Activated CD4-positive, CD25-positive, alpha-beta regulatory T cell treated with anti-CD3 and anti-CD28 coated beads, Interleukin-2, amount 50 U/mL, for 24 hours (primary cell): ENCODE results near the gene PLEKHF1.

Experiments used
- ATAC-seq, 2 donors: fragments of 150-1000 bp; cut with Tn5 transposase; one replicate each; pipeline ENCODE4 v1.10.0; 2021; ENCODE audit warnings: mild to moderate bottlenecking in 1 of 2, moderate library complexity in 1 of 2

The PLEKHF1 gene

DNA sequence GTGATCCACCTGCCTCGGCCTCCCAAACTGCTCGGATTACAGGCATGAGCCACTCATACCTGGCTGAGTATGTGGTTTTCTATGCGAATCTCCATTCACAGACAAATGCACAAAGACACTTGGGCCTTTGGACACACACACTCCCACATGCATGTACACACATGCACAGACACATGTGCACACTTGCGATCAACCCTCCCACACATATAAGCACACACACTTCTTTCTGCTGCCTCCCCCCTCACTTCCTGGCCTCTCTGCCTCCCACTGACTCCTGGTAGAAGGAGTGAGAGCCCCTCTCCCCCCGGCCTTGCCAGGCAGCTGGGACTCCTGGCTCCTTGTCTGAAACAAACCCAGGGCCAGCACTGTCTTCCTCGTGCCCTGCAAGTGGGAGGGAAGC is 29.3 kb upstream of the PLEKHF1 start:
- ATAC-seq = no peak

DNA sequence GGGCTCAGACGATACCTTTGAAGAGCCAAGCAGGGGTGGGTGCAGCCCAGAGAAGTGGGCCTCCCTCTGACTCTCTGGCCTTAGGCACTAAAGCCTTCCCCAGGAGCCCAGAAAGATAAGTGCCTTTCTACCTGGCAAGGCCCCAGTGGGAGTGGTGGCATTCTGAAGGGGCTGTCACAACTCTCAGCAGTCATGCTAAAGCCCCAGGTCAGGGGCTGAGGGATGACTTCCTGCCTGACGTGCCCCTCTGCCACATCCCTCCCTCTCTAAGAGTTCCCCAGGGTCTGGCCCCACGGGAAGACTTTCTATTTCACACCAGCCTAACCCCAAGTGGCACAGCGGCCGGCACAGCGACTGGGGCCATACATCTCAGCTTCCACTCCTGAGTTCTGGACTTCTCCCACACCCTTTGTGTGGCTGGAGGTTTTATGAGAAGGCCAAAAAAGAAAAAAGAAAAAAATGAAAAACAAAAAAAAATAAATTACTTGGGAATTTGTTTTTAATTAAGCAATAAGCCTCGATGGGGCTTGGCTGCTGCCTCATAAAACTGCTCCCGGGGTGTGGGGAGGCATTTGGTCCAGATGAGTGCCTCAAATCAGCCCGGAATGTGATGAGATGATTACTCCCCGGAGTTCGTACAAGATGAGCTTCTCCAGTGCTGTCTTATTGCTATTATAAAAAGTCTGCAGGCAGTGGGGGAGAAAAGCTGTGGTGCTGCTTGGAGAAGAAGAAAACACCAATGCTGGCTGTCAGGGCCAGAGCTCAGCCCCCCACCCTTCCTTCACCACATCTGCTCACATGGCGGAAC is 28.5 kb upstream of the PLEKHF1 start:
- no peak for ATAC-seq

DNA sequence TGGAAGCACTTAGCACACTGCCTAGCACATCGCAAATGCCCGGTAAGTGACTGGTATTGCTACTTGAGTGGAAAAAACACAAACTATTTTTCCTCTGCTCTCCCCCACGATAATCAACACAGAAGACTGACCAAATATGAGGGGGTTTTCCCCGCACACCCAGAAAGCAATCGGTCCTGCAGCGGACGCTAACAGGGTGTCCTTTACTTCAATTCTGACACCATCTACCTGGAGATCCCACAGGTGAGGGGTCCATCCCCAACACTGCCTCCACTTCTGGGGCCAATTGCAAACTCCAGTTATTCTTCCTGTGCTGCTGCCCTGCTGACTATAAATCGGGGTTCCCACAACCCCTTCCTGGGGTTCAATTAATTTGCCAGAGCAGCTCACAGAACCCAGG is 26.2 kb upstream of the PLEKHF1 start:
- no peak for ATAC-seq

DNA sequence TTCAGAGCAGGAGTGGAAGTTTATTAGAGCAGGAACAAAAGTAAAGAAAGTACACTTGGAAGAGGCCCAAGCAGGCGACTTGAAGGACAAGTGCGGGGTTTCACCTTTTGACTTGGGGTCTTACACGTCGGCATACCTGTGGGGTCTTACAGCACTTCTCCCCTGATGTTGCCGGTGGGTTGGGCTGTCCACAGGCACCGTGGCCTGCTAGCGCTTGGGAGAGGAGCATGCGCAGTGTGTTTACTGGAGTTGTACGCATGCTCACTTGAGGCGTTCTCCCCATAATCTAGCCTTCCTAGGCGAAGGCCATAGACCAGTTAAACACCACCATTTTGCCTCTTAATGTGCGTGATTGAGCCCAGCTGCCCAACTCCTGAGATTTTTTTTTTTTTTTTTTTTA is 25.0 kb upstream of the PLEKHF1 start:
- ATAC-seq = no peak

DNA sequence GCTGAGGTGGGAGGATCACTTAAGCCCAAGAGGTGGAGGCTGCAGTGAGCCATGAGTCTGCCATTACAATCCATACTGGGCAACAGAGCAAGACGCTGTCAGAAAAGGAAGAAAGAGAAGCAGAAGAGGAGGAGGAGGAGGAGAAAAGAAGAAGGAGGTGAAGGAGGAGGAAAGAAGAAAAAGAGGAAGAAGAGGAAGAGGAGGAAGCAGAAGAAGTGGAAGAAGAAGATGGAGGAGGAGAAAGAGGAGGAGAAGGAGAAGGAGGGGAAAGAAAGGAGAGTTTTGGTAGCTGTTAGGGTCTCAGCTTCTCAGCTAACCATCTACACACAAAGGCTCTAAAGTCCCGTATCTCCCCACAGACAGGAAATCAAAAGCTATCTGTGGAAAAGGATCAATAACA is 23.7 kb upstream of the PLEKHF1 start:
- ATAC-seq = no peak

DNA sequence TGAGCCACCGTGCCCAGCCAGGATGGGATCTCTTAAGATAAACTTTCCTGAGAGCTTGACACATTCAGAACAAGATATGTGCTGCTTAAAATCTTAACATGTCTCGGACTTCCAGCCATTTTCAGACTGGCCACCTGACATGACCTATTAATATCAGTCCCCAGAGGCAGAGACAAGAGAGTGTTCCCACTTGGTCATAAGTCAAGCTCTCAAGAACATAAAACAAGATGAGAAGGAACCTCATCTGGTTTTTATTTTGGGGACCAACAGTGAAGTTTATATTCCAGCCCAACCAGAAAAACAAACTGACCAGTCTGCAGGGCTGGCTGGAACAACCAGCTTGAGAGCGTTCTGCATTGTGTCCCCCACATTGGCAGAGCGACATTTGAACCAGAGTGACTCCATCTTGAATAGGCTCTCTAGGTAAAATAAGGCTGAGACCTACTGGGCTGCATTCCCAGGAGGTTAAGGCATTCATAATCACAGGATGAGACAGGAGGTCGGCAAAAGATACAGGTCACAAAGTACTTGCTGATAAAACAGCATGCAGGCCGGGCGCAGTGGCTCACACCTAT is 21.8 kb upstream of the PLEKHF1 start:
- ATAC-seq = no peak

DNA sequence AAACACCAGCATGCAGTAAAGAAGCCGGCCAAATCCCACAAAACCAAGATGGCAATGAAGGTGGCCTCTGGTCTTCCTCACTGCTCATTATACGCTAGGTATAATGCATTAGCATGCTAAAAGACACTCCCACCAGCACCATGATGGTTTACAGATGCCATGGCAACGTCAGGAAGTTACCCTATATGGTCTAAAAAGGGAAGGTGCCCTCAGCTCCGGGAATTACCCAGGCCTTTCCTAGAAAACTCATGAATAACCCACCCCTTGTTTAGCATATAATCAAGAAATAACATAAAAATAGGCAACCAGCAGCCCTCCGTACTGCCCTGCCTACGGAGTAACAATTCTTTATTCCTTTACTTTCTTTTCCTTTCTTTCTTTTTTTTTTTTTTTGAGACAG is 21.1 kb upstream of the PLEKHF1 start:
- ATAC-seq = no peak

DNA sequence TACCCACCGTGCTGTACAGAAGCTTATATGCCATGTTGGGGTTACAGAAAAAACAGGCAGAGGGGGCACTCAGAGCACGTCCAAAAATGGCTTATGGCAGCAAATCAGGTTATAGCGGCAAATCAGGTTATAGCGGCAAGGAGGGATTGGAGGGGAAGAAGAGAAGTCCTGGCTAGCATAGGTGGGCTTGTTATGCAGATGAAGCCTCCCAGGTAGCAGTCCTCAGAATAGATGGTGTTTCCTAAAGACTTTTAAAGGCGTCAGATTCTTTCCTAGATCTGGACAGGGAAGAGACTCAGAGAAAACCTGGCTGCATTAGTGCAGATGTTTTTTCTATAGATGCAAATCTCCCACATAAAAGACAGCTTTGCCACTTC is 19.8 kb upstream of the PLEKHF1 start:
- ATAC-seq = no peak

DNA sequence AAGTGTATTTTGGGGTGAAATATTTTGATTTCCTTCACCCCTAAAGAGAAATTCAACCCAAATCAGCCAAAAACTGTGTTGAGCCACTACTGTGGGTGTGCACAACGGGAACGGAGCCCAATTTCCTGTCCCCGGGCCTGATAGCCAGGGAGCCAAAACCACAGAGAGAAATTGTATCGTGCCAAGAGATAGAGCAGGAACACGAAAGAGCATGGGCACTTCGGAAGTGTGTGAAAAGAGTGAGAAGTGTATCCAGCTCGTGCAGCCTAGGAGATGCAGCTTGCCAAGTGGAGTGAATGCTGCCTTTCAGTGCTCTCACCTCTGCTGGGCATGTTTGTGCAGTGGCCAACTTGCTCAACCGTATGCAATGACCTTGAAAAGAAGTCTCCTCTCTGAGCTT is 19.4 kb upstream of the PLEKHF1 start:
- peak in 1 of 2 donors; percentile 17 for ATAC-seq

DNA sequence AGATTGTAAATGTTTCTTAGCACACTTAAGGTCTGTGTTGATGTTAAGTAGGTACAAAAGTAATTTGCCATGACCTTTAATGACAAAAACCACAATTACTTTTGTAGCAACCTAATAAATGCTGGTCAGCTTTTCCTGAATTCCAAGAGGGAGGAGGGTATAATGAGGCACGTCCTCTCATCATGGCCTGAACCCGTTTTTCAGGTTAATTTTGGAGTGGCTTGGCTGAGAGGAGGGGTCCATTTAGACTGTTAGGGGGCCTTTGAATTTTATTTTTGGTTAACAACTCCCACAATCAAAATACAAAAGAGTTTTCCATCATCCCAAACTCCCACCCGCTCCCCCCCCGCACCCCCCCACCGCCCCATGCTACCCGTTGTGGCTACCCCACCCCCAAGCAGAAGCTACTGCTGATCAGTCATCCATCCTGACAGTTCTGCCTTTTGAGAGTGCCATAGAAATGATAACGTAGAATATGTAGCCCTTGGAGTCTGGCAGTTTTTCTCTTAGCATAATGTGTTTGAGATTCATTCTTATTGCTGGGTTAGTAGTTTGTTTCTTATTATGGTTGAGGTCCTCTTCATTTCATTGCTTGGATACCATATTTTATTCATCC is 14.4 kb upstream of the PLEKHF1 start:
- ATAC-seq = no peak

DNA sequence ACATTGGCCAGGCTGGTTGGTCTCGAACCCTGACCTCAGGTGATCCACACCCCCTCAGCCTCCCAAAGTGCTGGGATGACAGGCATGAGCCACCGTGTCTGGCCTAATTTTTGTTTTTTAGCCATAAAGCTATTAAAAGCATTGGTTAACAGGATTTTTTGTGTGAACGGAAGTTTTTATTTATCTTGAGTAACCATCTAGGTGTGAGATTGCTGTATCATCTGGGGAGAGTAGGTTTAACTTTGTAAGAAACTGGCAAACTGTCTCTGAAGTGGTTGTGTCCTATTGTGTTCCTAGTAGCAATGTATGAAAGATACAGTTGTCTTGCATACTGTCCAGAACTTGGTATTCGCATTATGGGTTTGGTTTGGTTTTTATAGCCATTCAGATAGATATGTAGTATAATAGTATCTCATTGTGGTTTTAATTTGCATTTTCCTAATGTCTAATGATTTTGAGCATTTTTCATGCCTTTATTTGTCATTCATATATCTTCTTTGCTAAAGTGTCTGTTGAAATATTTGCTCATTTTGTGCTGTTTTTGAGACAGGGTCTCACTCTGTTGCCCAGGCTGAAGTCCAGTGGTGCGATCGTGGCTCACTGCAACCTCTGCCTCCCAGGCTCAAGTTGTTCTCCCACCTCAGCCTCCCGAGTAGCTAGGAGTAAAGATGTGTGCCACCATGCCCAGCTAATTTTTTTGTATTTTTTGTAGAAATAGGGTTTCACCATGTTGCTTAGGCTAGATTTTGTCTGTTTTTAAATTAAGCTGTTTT is 13.5 kb upstream of the PLEKHF1 start:
- ATAC-seq = no peak

DNA sequence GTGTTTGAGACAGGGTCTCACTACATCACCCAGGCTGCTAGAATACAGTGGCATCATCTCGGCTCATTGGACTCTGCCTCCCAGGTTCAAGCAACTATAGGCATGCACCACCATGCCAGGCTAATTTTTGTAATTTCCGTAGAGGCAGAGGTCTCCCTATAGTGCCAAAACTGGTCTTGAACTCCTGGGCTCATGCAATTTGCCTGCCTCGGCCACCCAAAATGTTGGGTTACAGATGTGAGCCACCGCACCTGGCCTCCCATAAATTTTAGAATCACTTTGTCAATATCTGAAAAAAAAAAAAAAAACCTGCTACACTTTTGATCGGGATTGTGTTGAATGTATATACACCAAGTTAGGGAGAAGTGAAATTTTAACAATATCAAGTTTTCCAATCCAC is 11.9 kb upstream of the PLEKHF1 start:
- no peak for ATAC-seq

DNA sequence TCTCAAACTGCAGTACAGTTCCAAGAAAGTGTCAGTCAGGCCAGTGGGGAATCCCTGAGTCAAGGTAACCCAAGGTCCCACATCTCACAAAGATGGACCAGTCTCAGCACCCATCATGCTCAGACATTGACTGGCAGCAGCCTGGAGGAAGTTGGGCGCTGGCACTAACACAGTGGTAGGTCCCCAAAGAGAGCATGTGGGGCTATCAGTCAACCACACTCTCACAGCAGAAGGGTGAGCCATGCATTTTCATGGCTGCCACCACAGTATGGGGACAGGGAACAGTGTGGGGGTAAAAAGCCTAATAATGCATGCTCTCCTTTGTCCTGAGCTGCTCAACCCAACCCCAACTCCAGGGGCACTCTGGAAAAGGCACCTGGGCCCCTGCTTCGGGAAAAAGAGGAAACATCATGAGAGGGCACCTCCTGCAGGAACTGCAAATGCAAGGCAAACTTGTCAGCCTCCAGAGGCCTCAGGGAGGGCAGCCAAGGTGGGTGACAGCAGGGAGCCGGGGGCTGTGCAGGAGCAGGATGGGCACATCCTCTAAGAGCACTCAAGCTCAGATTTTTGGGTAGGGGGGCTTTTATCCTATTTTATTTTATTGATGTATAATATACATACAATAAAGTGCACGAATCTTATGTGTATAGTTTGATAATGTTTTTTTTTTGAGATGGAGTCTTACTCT is 9.5 kb upstream of the PLEKHF1 start:
- ATAC-seq = no peak

DNA sequence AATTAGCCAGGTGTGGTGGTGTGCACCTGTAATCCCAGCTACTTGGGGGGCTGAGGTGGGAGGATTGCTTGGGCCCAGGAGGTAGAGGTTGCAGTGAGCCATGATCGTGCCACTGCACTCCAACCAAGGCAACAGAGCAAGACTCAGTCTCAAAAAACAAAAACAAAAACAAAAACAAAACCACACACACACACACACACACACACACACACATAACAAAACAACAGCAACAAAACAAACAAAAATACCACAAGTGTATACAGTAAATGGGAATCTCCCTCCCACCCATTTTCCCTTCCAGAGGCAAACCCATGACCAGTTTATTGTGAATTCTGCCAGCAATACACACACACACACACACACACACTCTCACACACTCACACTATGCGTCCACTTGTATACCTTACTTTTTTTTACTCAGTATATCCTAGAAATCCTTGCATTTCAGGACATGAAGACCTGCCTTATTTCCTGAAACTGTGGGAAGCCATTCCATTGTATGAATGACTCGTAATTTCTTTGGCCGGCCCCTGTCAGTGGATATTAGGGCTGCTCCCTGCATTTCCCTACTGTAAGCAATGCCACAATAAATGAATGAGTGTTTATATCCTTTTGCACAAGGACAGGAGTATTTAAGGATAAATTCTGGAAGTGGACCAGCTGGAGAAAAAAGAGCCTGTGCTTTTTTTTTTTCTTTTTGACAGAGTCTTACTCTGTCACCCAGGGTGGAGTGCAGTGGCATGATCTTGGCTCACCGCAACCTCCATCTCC is 6.9 kb upstream of the PLEKHF1 start:
- no peak for ATAC-seq

DNA sequence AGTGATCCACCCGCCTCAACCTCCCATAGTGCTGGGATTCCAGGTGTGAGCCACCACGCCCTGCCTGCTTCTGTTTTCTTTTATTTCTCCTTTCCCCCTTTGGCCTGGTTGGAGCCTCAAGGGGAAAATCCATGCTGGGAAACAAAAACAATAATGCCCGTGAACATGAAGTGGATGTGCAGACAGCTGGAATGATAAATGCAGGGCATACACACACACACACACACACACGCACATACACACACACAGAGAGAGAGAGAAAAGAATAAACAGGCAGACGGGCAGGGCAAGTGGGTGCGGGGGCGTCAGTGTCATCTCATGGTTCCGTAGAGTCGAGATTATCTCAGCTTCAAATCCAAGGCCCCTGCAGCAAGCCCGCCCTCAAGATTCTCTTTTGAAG is 4.4 kb upstream of the PLEKHF1 start:
- ATAC-seq = no peak

DNA sequence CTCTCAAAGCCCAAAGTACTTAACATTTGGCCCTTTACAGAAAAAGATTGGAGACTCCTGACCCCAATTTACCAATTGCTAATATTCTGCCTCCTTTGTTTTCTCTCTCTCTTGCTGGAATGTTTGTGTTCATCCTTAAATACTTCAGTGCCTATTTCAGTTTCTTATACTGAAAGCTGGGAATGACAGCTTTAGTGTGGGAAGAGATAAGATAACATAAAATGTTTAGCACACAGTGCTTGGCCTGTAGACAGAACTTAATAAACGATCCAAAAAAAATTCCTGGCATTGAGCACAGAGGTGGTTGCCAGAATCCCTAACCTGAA is 3.0 kb upstream of the PLEKHF1 start:
- no peak for ATAC-seq

DNA sequence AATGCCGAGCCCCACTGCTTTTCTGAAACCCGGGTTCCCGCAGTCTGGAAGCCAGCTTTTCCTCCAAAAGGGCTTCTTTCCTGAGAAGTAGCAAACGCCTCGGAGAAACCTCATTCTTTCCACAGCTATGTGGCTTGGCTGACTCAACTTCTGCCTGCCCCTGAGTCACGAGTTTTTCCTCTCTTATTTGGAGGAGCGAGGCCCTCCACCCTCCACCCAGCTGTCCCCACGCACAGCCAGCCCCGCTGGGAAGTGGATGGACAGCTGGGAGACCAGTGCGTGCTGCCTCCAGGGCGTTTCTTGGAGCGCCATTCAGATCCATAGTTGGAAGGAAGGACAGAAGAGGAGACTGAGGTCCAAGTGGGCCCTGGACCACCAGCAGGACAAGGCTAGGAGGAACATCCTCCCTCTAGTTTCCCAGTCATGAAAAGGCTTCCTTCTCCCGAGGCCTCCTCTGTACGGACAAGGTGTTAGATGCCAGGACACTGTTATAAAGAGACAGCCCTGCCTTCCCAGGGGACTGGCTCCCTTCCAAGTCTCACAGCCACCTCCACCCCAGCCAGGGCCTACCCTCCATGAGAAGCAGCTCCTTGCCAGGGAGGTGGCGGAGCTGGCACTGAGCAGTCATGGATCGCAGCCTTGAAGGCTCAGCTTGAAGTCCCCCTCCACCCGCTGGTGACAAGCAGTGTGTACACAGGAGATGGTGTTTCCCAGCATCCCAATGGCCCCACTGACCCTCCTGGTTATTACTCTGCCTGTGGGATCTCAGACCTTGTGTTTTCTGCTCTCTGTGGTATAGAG is 2.5 kb upstream of the PLEKHF1 start:
- no peak for ATAC-seq

DNA sequence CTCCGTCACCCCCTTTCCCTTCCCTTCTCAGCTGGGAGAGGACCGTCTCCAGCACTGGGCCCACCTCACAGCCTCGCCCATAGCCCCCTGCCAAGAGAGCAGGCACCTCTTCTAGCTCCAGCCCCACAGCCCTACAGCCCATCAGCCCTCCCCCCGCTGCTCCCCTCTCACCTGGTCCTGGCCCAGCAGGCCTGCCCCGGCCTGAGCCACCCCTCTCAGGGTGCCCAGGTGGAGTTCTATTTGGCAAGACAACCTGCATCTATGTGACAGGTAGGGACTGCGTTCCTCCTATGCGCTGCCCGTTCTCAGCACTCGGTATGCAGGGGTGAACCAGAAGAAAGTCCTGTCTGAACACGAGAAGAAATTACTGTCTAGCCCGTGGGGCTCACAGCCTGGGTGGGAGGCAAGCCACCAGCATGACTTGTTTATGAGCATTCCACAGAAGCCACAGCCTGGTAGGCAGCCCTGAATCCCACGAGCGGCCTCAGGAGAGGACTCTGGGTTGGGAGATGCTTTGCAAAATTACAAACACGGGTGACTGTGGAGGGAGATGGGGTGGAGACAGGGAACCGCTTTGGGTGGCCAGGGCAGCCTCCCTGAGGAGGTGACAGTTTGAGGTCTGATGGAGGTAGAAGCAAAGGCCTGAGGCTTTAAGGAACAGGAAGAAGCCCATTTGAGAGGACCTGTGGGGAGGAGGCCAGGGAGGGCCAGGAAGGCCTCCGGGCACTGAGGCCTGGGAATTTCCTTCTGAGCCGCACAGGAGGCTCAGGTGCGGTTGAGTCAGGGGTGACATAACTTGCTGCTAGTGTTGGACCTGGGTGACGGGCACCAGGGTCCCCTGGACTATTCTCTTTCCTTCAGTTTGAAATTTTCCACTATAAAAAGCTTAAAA is 1.2 kb upstream of the PLEKHF1 start:
- ATAC-seq = no peak

DNA sequence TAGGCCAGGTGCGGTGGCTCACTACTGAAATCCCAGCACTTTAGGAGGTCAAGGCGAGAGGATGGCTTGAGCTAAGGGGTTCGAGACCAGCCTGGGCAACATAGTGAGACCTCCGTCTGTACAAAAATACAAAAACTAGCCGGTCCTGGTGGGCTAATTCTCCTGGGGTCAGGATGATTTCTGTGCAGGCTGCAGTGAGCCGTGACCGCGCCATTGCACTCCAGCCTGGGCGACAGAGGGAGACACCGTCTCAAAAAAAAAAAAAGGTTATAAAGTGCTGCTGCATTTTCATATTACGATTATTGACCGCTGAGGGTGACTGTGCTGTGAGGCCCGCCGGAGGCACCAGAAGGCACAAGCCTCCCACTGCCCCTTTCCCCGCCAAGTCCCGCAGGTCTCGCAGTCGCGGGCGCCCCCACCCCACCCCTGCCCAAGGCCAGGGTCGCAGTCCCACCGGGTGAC is 477 bp upstream of the PLEKHF1 start:
- ATAC-seq = peak; percentile 20 to 31
